Astrocyte of the hippocampus (primary cell): ENCODE data around the gene SPRED1.
A peak's percentile ranks its signal among the peaks of the same experiment; 100 is the strongest.
"Not testable (repeated sequence)": the region's sequence is repeated elsewhere in the genome, so short reads cannot be mapped to it uniquely, and the experiment has no call there.

Experiments used
- DNase-seq: peaks from one replicate; pipeline ENCODE4 v3.0.0; 2011; ENCODE audit warnings: low read depth, low spot score

Gene SPRED1

GRCh38 chr15:38231436-38231835 is 21.2 kb upstream of the SPRED1 start:
- no peak for DNase-seq

- DNase-seq: not testable (repeated sequence)
Measured at GRCh38 chr15:38237021-38237420, 15.6 kb upstream of the SPRED1 start.

- no peak for DNase-seq
Measured at GRCh38 chr15:38238311-38238710, 14.3 kb upstream of the SPRED1 start.

- no peak for DNase-seq
Measured at GRCh38 chr15:38242055-38242454, 10.6 kb upstream of the SPRED1 start.

- DNase-seq: no peak
Measured at GRCh38 chr15:38243278-38244055, 9.2 kb upstream of the SPRED1 start.

DNA sequence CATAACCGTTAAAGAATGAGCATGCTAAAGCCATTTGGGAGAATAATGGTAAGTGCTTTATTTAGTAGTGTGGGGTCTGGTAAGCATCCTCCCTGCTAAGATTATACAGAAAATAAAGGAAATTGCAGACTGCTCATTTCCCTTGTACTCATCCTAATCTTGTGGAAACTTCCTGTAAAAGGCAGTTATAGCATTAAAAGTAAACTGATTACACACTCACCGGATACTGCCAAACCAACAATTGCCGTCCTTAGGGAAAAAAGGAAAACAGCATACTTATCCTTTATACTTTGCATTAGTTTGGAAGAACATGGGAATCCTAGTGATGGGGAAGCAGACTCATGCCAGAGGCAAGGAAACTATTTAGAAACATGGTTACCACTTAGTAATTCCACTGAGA is 5.3 kb upstream of the SPRED1 start:
- no peak for DNase-seq

DNA sequence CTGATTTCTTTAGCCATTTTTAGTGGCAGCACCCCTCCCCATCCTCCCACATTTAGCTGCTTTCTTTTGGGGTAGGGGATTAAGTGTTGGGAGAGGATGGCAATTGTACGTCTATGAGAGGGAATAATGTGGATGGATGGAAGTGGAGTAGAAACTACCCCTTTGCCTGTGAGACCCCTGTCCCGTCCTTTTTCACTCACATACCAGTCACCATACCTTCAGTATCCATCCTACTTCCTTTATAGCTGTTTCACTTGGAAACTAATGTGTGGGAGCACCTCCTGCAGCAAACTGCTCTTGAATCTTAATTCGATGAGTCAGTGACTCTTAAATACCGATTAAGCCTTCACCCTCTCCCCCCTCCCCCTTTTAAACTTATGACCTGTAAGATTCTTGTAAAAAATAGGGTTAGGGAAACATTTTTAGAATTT is 730 bp downstream of the SPRED1 start:
- peak; percentile 81 for DNase-seq

GRCh38 chr15:38254051-38254883 is 1.6 kb downstream of the SPRED1 start:
- DNase-seq: peak; percentile 79

DNA sequence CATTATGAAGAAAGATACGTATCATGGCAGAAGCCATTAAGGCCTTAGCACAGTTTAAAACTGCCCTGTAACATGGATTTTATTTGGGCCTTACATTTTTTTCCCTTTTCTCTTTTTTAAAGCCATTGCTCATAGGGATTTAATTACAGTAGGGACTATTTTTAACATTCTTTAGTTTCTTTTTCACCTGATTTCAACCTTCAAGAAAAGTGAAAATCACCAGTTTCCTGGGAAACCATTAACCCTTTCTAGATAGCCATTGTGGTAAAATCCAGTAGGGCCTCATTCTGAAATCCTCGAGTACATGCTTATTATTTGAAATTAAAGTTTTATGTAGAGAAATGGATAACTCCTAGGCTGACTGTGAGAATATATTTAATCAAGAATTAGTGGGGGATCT is 3.1 kb downstream of the SPRED1 start:
- no peak for DNase-seq

DNA sequence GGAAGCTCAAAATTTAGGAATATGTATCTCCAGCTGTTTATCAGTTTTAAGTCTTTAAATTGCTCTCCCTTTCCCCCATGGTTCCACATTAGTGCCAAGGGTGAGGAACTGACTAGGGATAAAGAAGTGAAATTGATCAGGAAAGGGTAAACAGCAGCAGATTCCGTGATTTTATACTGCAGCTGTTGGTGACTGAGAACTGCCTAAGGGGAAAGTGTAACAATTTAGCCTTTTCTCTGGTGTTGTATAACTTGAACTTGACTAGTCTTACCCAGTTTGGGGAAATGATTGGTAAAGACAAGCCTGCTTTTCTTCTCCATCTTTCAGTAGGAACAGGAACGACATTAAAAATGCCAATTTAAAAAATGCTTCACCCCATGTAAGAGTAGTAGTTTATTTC is 5.0 kb downstream of the SPRED1 start:
- no peak for DNase-seq

- no peak for DNase-seq
Measured at GRCh38 chr15:38259134-38259533, 6.5 kb downstream of the SPRED1 start.

DNA sequence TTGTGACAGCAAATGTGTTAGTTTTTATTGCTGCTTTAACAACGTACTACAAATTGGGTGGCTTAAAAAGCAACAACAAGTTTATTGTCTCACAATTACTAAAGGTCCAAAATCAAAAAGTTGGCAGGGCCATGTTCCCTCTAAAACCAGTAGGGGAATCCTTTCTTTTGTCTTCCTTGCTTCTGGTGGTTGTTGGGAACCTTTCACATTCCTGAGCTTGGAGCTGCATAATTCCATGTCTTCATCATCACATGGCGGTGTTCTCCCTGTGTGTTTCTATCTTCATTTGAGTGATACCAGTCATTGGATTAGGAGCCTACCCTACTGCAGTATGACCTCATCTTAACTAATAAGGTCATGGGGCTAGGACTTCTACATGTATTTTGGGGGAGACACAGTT is 7.4 kb downstream of the SPRED1 start:
- DNase-seq: peak; percentile 63

DNA sequence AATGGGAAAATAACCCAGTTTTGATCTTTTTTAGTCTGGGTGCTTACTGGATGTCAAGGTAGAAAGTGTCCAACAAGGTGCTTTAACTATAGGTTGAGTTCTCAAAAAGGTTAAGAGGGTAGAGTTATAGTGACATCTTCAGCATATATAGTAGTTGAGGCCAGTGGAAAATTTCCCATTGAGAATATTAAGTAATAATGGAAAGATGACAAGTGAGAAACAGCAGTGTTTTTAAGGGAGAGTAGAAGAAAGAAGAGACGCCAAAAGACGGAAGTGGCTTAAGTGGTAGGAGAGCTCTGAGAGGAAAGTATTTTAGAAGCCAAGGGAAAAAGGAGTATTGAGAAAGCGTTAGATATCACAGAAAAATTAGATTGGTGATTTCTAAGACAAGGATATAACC is 10.6 kb downstream of the SPRED1 start:
- DNase-seq: no peak

DNA sequence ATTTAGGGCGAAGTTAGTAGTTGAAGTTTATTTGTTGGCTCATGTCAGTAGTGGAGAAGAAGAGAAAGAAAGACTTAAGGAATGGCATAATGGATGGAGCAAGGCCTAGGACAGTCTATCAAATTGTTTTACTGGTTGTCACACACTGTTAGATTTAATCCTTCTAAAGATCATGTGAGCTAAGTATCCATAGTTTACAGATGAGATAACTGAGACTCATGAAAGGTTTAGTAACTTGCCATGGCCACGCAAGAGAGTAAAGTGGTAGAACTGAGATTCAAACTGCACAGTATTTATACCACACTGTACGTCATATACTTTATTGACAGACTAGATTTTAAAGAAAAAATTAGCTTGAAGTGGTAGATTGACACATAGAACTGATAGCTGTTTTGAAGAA is 11.4 kb downstream of the SPRED1 start:
- peak; percentile 45 for DNase-seq

- peak; percentile 49 for DNase-seq
Measured at GRCh38 chr15:38266247-38266986, 13.8 kb downstream of the SPRED1 start.

DNA sequence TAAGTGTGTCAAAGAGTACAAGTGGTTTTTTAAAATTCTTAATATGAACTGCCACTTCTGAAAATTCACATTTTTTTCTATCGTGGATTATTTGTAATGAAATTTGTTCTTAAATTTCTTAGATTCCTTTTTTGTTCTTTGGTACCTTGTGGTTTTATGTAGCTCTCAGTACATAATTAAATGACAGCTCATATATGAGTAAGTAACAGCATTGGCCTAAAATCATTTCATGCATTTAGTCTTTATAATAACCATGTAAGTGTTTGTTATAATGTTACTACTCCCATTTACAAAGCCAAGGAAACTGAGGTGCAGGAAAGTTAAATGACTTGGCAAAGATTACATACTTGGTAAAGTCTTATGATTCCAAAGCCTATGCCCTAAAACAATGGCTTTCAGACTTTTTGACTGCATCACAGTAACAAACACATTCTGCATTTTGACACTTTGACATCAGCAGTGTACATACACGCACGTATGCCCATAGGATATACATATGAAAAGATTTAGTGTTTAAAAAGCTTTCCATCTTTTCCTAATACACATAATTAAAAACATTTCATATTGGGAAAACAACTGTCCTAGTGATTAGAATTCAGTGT is 14.9 kb downstream of the SPRED1 start:
- DNase-seq: no peak

DNA sequence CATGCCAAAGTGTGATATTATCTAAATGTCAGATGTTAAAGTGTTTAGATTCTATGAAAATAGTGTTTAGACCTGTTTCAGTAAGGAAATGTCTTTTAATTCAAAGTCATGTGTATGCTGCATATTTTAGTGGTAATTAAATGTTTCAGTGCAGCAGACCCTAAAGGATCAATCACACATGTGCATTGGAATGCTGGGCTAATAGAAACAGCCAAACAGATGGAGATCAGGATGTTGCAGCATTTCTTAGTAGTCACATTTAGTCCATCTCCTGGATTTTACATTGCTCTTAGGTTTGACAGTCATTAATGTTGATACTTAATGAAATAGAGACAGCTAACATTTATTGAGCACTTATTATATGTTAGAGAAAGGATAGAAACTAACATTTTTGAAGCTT is 18.5 kb downstream of the SPRED1 start:
- no peak for DNase-seq

DNA sequence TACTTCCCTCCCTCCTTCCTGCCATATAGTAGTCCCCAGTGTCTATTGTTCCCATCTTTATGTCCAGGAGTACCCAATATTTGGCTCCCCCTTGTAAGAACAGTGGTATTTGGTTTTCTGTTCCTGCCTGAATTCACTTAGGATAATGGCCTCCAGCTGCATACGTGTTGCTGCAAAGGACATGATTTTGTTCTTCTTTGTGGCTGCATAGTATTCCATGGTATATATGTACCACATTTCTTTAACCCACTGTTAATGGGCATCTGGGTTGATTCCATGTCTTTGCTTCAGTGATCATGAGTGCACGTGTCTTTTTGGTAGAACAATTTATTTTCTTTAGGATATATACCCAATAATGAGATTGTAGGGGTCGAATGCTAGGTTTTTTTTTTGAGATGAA is 19.3 kb downstream of the SPRED1 start:
- no peak for DNase-seq

GRCh38 chr15:38272431-38272830 is 19.8 kb downstream of the SPRED1 start:
- DNase-seq: not testable (repeated sequence)

GRCh38 chr15:38274135-38274534 is 21.5 kb downstream of the SPRED1 start:
- DNase-seq: no peak

DNA sequence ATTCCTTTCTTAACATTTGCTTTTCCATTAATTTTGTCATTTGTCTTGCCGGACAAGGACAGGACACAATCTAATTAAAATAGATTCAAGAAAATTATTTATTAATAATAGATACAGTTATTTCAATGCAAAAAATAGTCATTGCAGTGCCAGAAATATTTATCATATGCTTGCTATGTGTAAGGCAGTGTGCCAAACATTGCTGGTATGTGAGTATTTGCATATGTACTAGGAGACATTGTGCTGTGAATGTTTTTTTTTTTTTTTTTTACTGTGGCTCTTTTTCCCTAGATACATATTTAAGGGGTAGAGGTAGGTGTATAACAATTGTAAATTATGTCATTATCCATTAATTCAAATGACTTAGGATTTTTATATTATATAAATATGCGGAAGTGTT is 23.3 kb downstream of the SPRED1 start:
- DNase-seq: no peak

GRCh38 chr15:38277281-38277680 is 24.6 kb downstream of the SPRED1 start:
- not testable (repeated sequence) for DNase-seq
